ENCODE measurements around the gene TPM1.

Gene TPM1

GRCh38 chr15:63054985-63055384, 12.4 kb downstream of the TPM1 start:
- H3K4me3 Mint-ChIP-seq, result no peak overlapping the region
- peaks cover 7% of the 10 kb centered on the region for H3K36me3 Mint-ChIP-seq
- H3K27me3 Mint-ChIP-seq, result no peaks in the 10 kb centered on the region
- no peak overlapping the region for H3K27ac Mint-ChIP-seq
- H3K4me1 Mint-ChIP-seq, result peaks cover 7% of the 10 kb centered on the region
- no peaks in the 10 kb centered on the region for H3K9me3 Mint-ChIP-seq

GRCh38 chr15:63056829-63057228, 14.3 kb downstream of the TPM1 start:
- Mint-ChIP-seq H3K4me1 (no peaks in the 10 kb centered on the region), H3K4me3 (no peak overlapping the region), H3K27me3 (no peaks in the 10 kb centered on the region), H3K36me3 (peaks cover 12% of the 10 kb centered on the region), H3K27ac (no peak overlapping the region), H3K9me3 (no peaks in the 10 kb centered on the region)

- no peaks in the 10 kb centered on the region for H3K9me3 Mint-ChIP-seq
- H3K4me1 Mint-ChIP-seq, result no peaks in the 10 kb centered on the region
- H3K27ac Mint-ChIP-seq, result no peak overlapping the region
- no peak overlapping the region for H3K4me3 Mint-ChIP-seq
- no peaks in the 10 kb centered on the region for H3K27me3 Mint-ChIP-seq
- H3K36me3 Mint-ChIP-seq, result peaks cover 19% of the 10 kb centered on the region
Measured at GRCh38 chr15:63057468-63058345, 15.2 kb downstream of the TPM1 start.

GRCh38 chr15:63059075-63059474, 16.5 kb downstream of the TPM1 start:
- Mint-ChIP-seq H3K36me3 (peaks cover 23% of the 10 kb centered on the region), H3K27ac (no peak overlapping the region)

GRCh38 chr15:63059573-63060216, 17.1 kb downstream of the TPM1 start:
- H3K4me3 Mint-ChIP-seq, result no peak overlapping the region
- H3K9me3 Mint-ChIP-seq, result no peaks in the 10 kb centered on the region
- no peak overlapping the region for H3K27ac Mint-ChIP-seq
- H3K27me3 Mint-ChIP-seq, result no peaks in the 10 kb centered on the region
- peaks cover 24% of the 10 kb centered on the region for H3K36me3 Mint-ChIP-seq
- H3K4me1 Mint-ChIP-seq, result no peaks in the 10 kb centered on the region

More at GRCh38 chr15:63059075-63059474, 16.5 kb downstream of the TPM1 start:
- H3K4me3 Mint-ChIP-seq, result no peak overlapping the region
- H3K4me1 Mint-ChIP-seq, result no peaks in the 10 kb centered on the region
- no peaks in the 10 kb centered on the region for H3K27me3 Mint-ChIP-seq
- H3K9me3 Mint-ChIP-seq, result no peaks in the 10 kb centered on the region

GRCh38 chr15:63060699-63061098, 18.2 kb downstream of the TPM1 start:
- H3K36me3 Mint-ChIP-seq, result peaks cover 24% of the 10 kb centered on the region
- no peak overlapping the region for H3K4me3 Mint-ChIP-seq
- H3K27me3 Mint-ChIP-seq, result no peaks in the 10 kb centered on the region
- no peaks in the 10 kb centered on the region for H3K9me3 Mint-ChIP-seq
- no peaks in the 10 kb centered on the region for H3K4me1 Mint-ChIP-seq
- no peak overlapping the region for H3K27ac Mint-ChIP-seq

GRCh38 chr15:63061975-63062374, 19.4 kb downstream of the TPM1 start:
- Mint-ChIP-seq H3K36me3 (peaks cover 23% of the 10 kb centered on the region), H3K27ac (no peak overlapping the region), H3K4me3 (no peak overlapping the region), H3K27me3 (no peaks in the 10 kb centered on the region), H3K9me3 (no peaks in the 10 kb centered on the region), H3K4me1 (no peaks in the 10 kb centered on the region)

GRCh38 chr15:63063164-63063756, 20.7 kb downstream of the TPM1 start:
- no peaks in the 10 kb centered on the region for H3K4me1 Mint-ChIP-seq
- H3K36me3 Mint-ChIP-seq, result peaks cover 21% of the 10 kb centered on the region
- no peaks in the 10 kb centered on the region for H3K9me3 Mint-ChIP-seq
- no peaks in the 10 kb centered on the region for H3K27me3 Mint-ChIP-seq
- H3K27ac Mint-ChIP-seq, result no peak overlapping the region
- no peak overlapping the region for H3K4me3 Mint-ChIP-seq

DNA sequence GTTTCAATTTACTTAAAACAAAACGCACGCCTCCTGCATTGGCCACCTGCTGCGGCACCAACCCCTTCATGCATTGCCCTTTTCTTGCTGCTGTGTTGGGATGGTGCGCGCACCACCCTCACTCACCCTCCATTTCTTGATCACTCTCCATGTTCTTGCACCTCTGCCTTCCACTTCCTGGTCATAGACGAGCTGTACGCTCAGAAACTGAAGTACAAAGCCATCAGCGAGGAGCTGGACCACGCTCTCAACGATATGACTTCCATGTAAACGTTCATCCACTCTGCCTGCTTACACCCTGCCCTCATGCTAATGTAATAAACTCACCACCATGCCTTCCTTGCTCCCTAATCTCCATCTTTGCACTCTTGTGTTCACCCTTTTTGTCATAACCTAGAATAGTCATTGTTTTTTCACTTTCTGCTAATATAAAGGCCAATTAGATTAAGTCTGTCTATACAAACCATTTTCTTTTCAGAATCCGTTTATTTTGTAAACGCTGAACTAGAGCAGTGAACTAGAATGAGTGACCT, 21.4 kb downstream of the TPM1 start:
- H3K27me3 Mint-ChIP-seq, result no peaks in the 10 kb centered on the region
- H3K4me3 Mint-ChIP-seq, result no peak overlapping the region
- H3K4me1 Mint-ChIP-seq, result no peaks in the 10 kb centered on the region
- H3K36me3 Mint-ChIP-seq, result peaks cover 20% of the 10 kb centered on the region
- no peak overlapping the region for H3K27ac Mint-ChIP-seq
- no peaks in the 10 kb centered on the region for H3K9me3 Mint-ChIP-seq

DNA sequence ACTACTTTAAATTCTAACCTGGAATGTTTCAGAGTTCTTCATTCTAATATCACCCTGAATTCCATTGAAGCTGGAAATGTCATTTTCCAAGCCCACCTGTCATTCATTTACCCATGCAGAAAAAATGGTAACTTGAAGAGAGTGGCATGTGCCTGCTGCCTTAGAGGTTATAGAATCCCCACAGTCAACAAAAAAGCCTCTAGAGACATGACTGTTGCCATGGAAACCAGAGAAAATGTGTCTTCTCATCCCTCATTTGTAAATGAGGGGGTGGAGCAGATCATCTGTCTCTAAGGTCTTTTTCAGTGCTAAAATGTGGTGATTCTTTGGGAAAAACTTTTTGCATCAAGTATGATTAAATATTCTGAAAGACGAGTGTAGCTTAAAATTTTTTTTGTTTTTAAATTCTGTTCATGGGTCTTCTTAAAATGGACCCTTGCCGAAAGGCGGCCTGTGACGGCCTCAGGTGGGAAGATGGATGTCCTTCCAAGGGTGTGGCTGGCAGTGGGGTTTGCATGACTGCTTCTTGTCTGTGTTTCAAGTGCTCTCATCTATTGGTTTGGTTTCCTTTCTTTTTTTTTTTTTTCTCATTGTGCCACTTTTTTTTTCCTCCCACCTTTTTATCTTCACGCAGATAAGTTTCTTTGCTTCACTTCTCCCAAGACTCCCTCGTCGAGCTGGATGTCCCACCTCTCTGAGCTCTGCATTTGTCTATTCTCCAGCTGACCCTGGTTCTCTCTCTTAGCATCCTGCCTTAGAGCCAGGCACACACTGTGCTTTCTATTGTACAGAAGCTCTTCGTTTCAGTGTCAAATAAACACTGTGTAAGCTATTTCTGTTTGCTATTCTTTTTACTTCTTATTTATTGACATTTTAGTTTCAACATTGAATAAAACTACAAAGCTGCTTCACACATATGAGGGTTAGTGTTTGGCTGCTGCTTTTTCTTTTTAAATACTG, 23.0 kb downstream of the TPM1 start:
- no peaks in the 10 kb centered on the region for H3K27me3 Mint-ChIP-seq
- no peak overlapping the region for H3K4me3 Mint-ChIP-seq
- peaks cover 16% of the 10 kb centered on the region for H3K36me3 Mint-ChIP-seq
- no peaks in the 10 kb centered on the region for H3K9me3 Mint-ChIP-seq
- no peaks in the 10 kb centered on the region for H3K4me1 Mint-ChIP-seq
- H3K27ac Mint-ChIP-seq, result no peak overlapping the region

DNA sequence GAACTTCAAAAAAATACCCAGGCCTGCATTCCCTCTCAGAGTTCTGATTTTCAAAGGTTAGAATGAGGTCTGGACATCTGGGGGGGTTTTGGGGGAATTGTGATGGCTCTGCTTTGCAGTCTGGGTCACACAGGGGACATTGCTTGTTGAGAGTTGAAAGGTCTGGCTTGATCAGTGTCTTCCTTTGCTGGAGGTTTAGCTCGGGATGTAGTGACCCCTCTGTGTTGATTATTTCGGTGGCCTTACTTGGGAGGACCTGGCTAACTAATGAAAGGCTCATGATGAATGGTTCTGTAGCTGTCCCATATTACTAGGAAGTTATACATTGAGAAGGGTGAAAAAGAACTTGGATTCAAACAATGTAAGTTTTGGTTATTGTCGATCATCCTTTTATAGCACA, 23.7 kb downstream of the TPM1 start:
- H3K27me3 Mint-ChIP-seq, result no peaks in the 10 kb centered on the region
- H3K4me3 Mint-ChIP-seq, result no peak overlapping the region
- no peak overlapping the region for H3K27ac Mint-ChIP-seq
- H3K9me3 Mint-ChIP-seq, result no peaks in the 10 kb centered on the region
- H3K36me3 Mint-ChIP-seq, result peaks cover 19% of the 10 kb centered on the region
- no peaks in the 10 kb centered on the region for H3K4me1 Mint-ChIP-seq

GRCh38 chr15:63067306-63067705, 24.8 kb downstream of the TPM1 start:
- H3K4me3 Mint-ChIP-seq, result no peak overlapping the region
- H3K36me3 Mint-ChIP-seq, result peaks cover 13% of the 10 kb centered on the region
- H3K9me3 Mint-ChIP-seq, result no peaks in the 10 kb centered on the region
- H3K4me1 Mint-ChIP-seq, result no peaks in the 10 kb centered on the region
- no peaks in the 10 kb centered on the region for H3K27me3 Mint-ChIP-seq
- H3K27ac Mint-ChIP-seq, result no peak overlapping the region

GRCh38 chr15:63067976-63068743, 25.6 kb downstream of the TPM1 start:
- no peaks in the 10 kb centered on the region for H3K4me1 Mint-ChIP-seq
- no peaks in the 10 kb centered on the region for H3K9me3 Mint-ChIP-seq

DNA sequence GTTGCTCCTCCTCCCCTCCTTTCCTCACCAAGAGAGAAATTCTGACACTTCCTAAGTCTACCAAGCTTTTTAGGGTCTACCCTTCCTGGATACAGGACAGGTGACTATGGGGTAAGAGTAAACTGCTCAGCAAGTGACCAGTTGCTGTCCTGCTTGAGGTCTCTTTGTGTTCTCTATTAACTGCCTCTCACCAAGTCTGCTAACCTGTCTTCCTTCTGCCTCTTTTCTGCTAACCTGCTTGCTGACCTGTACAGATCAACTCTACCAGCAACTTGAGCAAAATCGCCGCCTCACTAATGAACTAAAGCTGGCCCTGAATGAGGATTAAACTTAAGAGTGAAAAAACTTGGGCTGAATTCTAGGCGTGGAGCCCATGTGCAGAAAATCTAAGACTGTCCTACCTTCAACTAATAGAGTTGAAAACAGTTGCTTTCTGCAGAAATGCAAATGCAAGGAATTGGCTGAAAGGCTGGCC, 27.1 kb downstream of the TPM1 start:
- Mint-ChIP-seq H3K27ac (no peak overlapping the region), H3K4me1 (no peaks in the 10 kb centered on the region)

More at GRCh38 chr15:63067976-63068743, 25.6 kb downstream of the TPM1 start:
- Mint-ChIP-seq H3K27ac (no peak overlapping the region), H3K36me3 (peaks cover 10% of the 10 kb centered on the region), H3K27me3 (no peaks in the 10 kb centered on the region), H3K4me3 (no peak overlapping the region)

More for the DNA sequence above, 27.1 kb downstream of the TPM1 start:
- no peaks in the 10 kb centered on the region for H3K27me3 Mint-ChIP-seq
- H3K9me3 Mint-ChIP-seq, result no peaks in the 10 kb centered on the region
- peaks cover 6% of the 10 kb centered on the region for H3K36me3 Mint-ChIP-seq
- H3K4me3 Mint-ChIP-seq, result no peak overlapping the region
